GM18868 (cell line): ENCODE measurements around the gene CSNK1D.

Source experiments
- ATAC-seq: cut with Tn5 transposase; IDR thresholded peaks from one replicate; pipeline ENCODE4 v1.9.1; 2021; ENCODE audit warnings: mild to moderate bottlenecking, moderate library complexity; ENCODE audit not compliant: unreplicated experiment

The CSNK1D gene

DNA sequence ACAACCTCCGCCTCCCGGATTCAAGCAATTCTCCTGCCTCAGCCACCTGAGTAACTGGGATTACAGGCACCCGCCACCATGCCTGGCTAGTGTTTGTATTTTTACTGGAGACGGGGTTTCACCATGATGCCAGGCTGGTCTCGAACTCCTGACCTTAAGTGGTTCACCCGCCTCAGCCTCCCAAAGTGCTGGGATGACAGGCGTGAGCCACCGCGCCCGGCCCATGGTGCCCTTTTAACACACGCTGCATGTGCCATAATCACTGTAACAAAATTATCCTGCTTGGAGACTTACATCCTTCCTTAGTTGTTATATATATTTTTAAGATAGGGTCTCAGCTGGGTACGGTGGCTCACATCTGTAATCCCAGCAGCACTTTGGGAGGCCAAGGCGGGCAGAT, 38.5 kb upstream of the CSNK1D start:
- no peak for ATAC-seq

DNA sequence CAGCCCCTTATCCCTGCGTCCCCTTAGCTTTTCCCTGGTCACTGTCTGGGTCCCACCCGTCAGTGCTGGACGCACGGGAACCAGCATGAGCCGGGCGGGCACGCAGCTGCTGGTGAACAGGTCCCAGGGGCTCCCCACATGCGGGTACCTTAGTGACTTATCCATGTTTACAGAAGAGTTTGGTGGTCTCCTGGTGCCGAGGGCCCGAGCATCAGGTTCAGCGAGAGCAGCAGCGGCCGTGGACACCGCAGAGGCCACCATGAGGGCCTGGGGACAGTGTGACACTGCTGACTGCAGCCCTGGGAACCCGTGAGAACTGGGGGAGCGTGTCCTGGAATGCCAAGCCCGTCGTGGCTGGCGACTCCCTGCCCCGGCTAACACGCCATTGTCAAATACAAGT, 37.4 kb upstream of the CSNK1D start:
- ATAC-seq, result no peak

DNA sequence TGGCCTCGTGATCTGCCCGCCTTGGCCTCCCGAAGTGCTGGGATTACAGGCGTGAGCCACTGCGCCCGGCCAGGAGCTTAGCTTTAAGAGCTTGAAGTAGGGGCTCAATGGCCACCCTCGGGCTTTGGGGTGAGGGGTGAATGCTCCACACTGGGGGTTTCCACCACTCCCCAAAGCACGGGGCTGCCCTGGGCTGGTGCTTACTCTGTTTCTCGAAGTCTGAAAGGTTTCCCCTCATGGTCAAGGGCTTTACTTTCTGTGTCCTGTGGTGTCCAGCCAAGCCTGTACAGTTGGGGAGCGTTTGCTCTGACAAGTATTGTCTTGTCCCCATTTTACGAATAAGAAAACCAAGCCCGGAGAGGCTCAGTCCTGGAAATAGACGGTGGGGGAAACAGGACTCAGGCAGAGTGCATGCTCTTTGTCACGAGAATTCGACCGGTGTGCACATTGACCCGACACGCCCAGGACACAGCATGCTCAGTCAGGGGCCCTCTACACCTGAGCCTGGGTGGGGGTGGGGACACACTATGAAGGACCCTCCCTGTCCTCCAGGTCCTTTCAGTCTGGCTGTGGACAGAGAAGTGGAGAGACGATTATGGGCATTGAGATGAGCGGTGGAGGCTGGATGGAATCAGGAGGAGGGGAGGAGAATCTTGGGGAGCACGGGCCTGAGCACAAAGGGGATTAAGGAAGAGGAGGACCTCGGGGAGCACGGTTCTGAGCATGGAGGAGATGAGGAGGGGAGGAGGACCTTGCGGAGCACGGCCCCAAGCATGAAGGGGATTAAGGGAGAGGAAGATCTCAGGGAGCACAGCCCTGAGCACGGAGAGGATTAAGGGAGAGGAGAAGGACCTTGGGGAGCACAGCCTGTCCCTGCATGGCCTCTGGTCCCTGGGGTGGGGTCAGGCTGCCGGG, 36.4 kb upstream of the CSNK1D start:
- ATAC-seq, result no peak

DNA sequence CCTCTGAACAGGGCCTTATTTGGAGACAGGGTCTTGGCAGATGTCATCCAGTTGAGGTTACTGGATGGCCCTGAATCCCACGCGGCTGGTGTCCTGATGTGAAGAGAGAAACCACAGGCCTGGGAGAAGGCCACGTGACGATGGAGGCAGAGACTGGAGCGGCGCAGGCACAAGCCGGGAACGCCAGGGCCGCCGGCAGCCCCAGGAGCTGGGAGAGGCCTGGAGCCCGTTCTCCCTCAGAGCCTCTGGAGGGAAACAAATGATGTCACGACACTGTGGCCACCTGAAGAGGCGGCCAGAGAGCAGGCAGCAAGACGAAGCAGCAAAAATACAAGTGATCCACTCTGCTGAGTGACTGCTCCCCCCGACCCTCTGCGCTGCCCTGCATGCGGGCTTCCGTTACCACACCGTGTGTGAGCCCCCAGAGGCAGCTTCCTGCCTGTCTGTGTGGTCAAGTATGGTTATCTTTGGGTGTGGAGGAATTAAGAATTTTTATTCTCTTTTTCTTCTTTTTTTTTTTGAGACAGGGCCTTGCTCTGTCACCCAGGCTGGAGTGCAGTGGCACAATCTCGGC, 32.3 kb upstream of the CSNK1D start:
- ATAC-seq, result no peak

DNA sequence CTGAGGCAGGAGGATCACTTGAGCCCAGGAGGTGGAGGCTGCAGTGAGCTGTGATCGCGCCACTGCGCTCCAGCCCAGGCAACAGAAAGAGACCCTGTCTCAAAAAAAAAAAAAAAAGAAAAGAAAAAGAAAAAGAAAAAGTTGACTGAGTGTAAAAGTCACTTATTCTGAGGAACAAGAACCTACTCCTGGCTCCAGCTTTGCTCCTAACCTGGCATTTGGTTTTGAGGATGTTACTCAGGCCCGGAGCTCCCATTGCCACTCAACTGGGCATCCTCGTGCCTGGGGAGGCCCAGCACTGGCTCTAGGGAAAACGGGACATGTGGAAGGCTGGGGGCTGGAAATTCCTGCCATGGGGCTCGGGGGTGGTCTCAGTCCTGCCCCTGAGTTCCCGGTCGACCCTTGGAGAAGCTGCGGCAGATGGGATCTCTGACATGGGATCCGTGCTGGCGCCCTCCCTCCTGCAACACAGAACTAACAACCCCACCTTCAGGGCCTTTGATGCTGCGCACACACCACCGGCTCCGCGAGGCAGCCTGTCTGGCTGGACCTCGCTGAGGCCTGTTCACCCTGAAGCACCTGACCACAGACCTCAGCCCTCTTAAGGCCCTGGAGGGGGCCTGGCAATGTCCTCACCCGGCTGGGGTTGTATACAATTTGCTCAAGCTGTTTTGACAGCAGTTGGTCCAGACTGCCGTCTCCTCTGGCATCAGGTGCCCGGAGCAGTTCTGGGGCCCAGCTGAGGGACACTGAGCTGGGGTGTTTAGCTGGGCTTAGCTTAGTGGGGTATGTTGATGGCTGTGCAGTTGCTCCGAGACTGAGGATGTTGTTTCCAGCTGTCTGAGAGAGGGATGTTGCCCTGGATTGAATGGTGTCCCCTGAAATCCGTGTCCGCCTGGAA, 31.6 kb upstream of the CSNK1D start:
- ATAC-seq, result no peak

DNA sequence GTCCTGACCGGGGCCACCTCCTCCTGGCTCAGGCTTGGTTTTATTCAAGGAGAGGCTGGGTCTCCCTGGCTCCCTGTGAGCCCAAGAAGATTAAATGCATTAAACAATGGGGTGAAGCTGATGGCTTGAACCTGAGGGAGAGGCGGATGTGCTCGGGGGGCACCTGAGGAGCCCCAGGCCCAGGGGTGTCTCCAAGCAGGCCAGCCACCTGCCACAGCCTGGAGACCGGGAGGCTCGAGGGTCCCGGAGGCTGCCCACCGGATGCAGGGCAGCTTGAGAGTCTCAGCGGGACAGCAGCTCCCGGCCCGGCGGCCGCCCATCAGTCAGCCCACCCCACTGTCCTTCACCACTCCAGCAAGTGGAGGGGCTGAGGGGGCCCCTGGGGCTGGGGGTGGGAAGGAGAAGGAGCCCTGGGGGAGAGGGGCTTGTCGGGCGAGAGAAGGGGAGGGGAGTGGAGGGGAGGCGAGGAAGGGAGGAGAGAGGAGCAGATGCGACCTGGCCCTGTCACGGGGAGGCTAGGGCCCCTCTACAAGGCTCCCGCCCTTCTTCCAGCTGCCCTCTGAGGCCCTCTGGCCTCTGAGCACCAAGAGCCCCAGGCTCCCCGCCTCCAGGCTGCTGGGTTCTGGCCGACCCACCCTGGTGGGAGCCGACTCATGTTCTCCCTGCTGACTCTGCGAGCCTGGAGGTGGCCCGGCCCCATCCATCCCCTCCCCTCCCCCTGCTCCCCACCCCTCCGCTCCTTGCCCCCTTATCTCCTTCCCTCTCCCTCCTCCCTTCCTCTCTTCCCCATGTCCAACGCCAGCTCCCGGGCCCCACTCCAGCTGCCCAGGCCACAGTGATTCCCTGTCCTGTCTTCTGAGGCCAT, 30.7 kb upstream of the CSNK1D start:
- no peak for ATAC-seq

DNA sequence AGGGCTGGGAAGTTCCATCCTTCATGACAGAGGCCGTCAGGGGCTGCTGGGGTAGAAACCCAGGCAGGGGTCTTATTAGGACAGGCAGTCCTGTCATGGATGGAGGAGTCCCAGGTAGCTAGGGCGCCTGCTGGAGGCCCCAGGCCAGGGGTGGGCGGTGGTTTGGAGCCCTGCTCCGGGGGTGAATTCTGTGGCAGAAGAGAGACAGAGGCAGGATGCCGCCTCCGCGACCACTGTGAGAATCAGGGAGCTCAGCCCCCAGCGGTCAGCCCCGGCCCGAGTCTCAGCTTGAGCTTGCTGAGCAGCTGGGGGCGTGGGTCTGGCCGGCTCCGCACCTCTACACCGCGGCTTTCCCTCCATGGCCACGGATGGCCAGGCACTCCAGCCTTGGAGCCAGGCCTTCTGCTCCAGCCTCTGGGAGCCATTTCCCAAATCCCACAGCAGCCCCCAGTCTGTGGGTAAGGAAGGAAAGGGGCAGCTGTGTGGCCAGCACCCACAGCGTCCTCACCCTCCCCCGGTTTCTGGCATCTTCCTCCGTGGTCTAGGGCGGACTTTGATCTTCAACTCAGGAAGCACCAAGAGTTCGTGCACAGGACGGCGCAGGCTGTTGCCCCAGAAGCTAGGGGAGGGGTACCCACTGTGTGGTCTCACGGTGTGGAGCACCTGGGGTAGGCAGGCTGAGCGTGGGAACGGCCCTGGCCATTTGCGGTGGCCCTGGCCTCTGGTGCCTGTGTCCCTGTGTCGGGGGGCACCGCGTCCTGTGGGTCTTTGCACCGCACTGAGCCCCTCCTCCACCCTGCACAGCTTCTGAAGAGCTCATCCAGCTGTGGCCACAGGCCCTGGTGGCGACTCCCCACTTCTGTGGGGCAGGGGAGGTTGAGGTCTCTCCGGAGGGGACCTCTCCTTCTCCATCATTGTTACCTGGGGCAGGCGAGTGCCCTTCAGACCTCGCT, 29.8 kb upstream of the CSNK1D start:
- ATAC-seq, result no peak

DNA sequence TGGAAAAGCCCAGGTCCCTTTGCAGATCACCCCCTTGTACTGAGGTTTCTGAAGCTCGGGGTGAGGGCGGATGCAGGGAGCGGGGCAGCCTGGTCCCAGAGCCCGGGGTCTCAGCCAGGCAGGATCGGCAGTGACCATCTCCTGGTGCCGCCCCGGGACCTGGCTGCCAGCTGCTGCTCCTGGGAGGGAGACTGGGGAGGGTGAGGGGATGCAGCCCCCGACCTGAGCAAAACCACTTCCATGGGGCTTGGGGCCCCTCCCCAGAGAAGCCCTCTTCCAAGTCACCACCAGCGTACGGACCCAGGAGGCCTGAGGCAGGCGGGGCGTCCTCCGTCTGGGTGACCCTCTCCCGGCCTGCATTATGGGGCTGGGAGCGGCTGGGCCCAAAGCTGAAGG, 29.1 kb upstream of the CSNK1D start:
- no peak for ATAC-seq

DNA sequence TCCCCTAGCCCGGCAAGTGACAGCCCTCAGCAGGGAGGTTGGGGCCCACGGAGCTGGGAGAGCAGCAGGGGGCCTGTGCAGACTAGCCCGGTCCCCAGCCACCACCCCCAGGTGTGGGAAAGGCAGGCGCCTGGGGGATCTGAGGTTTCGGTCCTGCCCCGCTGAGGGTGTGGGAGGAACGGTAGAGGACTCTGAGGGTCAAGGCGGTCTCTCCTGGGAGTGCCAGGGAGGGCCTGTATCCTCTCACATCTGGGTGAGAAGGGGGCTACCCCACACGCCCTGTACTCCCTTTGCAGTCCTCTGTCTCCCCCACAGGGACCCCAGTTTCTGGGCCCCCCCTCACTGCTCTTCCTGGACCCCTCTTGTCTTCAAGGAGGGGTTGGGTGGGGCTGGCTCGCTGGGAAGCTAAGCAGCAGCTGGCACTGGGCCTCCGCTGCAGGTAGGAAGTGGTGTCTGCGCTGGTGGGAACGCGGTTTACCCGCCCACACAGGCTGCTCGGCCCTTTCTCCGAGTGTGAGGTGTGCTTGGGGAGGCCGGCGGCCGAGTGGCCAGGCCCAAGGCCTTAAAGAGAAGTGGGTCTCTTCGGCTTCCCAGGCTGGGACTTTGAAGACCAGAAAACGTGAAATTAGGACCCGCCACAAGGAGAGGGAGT, 28.5 kb upstream of the CSNK1D start:
- ATAC-seq, result no peak

DNA sequence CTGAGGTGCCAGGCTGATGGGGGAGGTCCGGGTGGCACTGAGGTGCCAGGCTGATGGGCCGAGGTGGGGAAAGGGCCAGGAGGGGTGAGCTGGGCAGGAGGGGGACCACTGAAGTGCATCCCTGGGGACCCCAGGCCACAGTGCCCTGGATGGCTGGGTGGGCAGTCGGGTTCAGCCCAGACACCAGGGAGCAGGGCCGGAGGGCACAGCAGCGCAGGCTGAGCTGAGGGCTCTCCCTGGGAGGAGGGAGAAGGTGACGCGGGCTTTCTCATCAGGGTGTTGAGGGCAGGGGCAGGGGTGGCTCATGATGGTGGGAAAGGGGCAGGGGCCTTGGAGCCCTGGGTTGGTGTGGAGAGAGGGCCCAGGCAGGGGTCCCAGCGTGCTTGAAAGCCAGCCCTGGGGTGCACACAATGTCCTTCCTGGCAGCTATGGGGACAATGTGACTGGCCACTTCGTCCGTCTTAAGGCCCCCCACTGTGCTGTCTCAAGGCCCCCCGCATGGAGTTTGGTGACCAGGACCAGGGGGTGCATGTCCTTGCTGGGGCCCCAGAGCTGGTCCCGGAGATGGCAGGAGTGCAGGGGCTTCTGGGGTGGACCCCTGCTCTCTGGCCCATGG, 27.9 kb upstream of the CSNK1D start:
- no peak for ATAC-seq

DNA sequence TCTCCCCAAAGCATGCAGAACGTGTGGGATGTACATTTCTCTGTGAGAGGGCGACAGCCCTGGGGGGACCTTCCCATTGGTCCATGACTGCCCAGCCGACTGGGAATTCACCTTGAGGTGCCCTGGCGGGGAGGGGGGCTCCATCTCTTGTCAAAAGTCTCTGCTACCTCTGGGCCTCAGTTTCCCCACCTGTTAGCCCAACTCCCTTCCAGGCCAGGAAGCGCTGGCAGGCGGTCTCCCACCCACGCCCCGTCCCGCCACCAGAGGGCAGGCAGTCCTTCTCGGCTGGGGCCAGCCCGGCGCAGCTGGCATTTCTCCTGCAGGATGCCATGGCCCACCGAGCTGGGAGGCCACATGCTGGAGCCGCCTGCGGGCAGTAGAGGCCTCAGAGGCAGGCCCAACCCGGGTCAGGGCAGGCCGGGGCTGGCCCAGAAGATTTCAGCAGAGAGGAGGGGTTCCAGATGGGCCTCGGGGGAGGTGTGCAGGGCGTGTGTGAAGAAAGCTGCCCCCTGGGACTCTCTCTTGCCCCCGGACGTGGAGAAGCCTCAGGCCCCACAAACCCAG, 27.3 kb upstream of the CSNK1D start:
- no peak for ATAC-seq

DNA sequence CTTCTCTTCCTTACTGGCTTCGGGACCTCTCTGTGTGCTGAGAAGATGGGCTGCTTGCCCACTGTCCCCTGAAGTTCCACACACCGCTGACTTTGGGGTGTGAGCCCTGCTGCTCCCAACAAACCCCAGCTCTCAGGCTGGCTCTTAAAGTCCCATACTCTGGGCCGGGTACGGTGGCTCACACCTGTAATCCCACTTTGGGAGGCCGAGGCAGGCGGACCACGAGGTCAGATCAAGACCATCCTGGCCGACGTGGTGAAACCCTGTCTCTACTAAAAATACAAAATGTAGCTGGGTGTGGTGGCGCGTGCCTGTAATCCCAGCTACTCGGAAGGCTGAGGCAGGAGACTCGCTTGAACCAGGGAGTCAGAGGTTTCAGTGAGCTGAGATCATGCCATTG, 26.7 kb upstream of the CSNK1D start:
- ATAC-seq, result no peak

DNA sequence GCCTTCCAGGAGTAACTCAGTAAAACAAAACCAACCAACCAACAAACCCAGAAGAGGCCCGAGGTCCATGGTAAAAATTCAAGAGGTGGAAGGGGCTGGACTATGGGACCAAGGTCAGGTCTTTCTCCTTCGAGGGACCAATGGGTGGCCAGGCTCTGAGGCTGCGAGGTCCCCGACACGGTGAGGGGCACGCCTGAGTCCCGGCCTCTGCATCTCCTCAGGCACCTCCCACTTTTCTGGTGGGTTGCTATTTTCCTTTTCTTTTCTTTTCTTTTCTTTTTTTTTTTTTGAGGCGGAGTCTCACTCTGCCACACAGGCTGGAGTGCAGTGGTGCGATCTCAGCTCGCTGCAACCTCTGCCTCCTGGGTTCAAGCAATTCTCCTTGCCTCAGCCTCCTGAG, 26.0 kb upstream of the CSNK1D start:
- no peak for ATAC-seq

DNA sequence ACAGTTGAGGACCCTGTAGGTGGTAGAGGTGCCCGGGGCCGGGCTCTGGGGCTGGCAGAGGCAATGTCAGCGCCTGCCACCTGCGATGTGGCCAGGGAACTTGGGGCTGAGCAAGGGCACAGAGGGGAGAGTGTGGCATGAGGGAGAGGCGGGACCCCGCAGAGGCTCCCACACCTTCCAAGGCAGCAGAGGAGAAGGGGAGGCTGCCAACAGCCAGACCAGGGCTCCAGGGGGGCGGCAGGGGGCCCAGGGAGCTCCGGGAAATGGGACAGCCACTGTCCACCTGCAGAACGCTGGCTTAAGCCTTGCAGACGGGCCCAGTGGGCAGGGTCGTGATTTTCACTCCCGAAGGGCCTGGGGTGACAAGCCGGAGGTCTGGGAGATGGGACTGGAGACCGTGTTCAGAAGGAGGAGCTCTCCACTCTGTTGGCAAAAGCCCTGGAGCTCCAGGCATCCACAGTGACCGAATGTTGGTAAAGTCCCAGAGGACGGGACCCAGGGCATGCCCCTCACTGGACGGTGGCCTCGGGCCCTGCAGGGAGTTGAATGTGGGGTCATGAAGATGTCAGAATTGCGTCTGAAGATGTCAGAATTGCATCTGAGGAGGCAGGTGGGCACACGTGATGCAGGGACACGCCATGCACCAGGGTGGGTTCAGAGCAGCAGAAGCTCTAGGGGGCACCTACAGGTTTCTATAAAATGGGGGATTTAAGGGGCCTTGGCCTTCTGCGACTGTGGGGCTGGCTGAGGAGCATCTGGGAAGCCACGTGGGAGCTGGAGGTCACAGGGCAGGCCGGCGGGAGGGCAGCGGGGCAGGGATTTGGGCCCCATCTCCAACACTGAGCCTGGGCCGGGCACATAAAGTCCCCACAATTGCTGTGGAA, 25.3 kb upstream of the CSNK1D start:
- ATAC-seq, result no peak

DNA sequence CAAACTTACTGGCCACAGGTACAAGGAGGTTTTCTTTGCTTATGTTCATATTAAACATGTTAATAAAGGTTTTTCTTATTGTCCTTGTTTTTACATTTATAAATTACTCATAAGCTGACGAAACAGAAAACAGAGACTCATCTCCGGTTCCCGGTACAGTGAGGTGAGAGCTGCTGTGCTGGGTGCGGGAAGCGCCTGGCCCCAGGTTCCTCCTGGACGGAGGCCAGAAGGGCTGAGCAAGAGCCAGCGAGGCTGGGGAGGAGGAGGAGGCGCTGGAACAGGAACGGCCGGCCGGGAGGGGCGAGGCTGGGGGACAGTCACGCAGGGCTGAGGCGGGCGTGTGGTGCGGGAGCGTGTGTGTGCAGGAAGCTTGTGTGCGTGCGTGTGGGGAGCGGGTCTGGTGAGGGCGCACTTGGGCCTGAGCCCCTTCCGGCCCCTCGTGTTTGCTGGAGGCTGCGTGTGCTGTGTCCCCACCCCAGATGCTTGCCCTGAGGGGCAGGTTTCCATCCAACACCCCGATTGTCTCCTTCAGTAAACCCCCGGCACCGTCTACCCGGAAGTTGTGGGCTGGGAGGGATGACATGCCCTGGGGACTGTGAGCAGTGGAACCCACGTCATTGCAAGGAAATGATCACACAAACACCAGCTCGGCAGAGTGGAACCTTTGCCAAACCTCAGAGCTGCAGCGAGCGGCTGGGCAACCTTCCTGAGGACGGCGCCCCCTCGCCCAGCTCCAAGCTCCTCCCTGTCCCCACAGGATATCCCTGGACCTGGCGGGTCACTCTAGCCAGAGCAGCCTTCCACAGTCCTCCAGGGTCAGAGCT, 24.4 kb upstream of the CSNK1D start:
- peak; percentile 69 for ATAC-seq

DNA sequence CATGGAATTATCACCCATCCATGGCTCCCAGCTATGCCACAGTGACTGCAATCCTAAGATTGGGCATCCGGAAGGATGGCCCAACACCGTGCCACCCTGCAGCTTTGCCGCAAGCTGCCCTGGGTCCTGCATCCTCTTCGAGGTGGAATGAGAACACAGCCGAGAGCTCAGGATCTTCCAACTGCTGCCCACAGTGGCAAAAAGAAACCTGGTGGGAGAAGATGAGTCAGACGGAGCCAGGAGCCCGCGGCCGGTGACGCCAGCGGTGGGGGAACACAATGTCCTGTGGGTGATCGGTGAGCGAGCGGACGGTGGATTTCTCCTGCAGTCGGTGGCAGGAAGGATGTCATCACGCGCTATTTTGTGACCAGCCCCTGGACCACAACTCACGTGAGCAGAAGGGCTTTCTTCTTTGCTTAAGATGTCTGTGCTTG, 23.8 kb upstream of the CSNK1D start:
- ATAC-seq, result no peak
